Activated T-cell treated with anti-CD3 and anti-CD28 coated beads, Interleukin-2, amount 50 U/mL, for 48 hours (primary cell): ENCODE data around the gene IL1R1.
"Not testable (repeated sequence)": the region's sequence is repeated elsewhere in the genome, so short reads cannot be mapped to it uniquely, and the experiment has no call there.

Experiments
- DNase-seq, 2 experiments: peaks; one replicate each; pipeline ENCODE4 v3.0.0-alpha.2; 2020

Gene IL1R1, protein sequence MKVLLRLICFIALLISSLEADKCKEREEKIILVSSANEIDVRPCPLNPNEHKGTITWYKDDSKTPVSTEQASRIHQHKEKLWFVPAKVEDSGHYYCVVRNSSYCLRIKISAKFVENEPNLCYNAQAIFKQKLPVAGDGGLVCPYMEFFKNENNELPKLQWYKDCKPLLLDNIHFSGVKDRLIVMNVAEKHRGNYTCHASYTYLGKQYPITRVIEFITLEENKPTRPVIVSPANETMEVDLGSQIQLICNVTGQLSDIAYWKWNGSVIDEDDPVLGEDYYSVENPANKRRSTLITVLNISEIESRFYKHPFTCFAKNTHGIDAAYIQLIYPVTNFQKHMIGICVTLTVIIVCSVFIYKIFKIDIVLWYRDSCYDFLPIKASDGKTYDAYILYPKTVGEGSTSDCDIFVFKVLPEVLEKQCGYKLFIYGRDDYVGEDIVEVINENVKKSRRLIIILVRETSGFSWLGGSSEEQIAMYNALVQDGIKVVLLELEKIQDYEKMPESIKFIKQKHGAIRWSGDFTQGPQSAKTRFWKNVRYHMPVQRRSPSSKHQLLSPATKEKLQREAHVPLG

DNA sequence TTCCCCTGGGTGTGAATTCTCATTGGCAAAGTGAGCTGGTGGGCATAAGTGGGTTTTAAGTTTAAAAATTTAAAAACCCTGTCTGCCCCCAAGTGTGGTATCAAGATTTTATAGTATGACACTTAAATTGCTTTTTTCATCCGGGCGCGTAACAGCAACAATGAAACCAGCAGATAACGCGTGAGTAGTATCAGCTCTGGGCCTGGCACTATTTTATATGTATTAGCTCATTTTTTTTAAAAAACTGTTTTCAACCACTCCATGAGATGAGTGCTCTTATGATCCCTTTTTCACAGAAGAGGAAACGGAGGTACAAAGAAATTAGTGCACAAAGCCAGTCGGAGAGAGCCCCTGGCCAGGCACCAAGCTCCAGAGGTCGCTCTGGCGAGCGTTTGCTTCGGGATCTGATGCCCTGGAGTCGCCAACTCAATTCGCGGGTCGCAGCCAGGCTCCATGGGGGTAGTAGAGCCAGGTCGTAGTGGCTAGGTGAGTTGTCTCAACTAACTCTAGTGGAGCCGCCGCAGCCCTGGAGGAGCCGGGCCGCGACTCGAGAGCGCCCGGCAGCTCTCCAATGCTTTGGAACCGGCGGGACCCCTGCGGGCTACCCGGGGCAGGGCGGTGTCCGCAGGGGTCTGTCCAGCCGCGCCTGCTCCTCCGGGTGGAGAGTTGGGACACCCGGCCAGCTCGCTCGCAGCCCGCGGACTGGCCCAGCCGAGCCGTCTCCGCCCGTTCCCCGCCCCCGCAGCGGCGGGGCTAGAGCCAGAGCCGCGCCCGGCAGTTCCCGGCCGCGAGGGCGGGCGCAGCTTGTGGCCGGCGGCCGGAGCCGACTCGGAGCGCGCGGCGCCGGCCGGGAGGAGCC, at the start of gene IL1R1:
IL1R1 (plus strand) TSS at position 777 of the 859 bp plus-strand sequence. CDS start 14,979 bp downstream, outside the sequence.
- peak; percentile 47 to 61 for DNase-seq

DNA sequence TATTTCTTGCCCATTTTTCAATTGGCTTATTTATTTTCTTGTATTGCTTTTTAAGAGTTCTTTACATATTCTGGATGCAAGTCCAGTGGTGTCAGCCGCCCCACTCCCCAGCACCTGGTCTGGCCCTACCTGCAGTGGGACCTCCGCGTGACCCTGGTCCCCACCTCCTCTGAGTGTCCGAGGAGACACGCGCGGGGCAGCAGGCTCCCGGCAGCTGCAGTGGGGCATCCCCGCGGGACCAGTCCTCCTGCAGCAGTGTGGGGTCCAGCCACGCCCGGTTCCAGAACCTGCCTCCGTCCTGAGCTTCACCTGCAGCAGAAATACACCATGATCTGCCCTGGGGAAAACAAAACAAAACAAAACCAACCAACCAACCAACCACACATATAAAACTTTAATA, 48.9 kb upstream of the IL1R1 start:
- no peak for DNase-seq

DNA sequence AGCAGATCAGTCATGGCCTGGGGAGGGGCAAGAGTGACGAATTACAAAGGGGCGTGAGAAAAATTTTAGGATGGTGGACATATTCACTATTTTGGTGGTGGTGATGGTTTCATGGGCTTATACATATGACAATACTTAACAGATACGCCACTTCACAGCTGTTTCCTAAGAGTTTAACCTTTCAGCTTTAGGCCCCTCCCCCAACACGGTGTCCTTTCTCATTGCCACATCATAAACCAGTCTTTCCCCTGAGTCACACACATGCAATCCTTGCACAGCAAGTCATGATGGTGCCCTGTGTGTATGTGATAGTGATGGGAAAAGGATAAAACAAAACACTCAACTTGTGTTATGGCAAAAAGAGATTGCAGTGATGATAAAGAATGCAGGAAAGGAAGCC, 47.6 kb upstream of the IL1R1 start:
- peak in 1 of 2 experiments; percentile 59 for DNase-seq

DNA sequence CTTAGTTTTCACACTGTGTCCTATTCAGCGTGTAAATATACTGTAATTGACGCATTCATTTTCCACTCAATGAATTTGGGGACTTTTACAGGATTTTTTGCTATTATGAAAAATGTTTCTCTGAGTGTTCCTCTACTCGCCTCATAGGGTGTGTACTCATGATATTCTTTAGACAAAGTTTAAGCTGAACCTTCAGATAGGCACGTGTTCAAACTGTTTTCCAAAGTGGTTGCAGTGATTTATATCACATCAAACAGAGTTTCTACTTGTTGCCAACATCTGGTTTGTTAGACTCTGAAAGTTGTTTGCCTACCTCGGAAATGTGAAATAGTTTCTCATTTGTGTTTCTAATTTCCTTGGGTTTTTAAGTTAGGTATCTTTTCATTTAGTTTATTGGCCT, 46.4 kb upstream of the IL1R1 start:
- DNase-seq = no peak

DNA sequence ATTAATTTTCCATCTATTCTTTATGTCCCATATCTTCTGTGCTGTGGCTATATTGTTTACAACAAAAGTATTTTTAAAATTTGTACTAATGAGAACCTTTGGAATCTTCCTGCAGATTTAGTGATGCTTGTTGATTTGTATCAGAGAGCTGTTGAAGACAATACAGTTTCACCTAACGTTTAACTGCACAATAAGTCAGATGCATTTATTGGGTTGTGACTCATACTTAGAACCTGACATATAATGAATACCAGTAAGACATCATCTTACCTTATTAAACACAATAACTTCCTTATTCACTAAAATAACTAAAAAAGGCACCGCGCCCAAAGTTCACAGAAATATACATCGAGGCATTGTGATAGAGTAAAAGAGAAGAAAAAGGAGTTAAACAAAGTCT, 43.8 kb upstream of the IL1R1 start:
- no peak for DNase-seq

DNA sequence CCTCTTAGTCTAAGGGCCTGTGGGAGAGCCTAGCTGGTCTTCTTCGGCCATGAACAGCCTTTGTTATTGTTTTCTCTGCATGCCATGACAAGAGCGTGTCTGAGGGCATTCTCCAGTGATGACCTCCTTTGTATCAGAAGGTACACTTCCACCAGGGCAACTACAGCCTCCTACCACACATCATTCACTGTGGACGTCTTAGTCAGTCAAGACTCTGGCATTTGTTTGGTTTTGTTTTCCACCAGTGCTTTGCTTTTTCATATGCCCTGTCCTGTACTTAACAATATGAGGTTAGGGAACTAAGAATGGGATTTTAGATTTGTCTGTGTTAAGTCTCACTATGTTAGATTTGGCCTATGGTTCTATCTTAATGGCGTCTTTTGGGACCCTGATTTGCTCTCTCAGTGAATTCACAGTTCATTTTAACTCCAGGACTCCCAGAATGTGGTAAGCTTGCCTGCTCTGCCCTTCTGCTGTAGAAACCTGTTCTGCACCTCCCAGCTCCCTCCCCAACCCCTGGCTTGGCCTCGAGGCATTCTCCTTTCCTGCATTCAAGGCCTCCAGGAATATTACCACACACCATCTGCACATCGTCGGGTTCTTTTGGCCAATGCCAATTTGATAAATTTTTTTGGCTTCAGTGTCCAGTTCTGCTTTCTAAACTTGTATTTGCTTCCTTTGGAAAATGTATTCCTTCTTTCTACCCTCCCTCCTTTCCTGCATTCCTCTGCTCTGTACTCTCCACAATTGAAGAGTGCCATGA, 42.8 kb upstream of the IL1R1 start:
- DNase-seq = no peak

DNA sequence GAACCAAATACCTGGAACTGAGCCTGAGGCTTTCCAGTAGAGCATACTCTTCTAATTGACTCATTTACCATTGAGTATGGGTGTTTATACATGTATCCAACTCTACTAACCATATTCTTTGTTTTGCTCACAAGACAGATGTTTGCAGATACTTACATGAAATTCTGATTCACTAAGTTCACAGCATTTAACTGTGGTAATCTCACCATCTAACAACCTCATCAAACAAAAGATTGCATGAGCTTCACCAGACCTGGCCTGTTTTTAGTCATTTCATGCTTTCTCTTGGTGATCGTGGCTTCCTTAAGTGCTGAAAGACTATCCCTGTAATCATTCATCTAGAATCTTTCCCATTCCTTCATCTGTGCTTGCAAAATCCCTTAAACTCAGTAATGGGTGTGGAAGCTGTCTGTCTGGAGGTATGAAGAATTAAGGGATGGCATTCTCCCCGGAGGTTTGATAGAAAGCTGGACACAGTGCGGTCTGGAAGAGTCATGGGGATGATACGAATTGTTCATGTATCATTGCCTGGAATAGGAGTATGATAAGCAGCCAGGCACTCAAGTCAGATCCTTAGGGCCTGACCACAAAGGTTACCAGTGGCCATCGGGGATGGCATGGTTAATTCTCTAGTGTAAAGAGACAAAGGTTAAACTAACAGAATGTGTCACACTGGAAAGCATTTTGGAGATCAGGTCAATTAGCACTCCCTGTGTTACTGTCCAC, 42.0 kb upstream of the IL1R1 start:
- peak in 1 of 2 experiments; percentile 55 for DNase-seq

DNA sequence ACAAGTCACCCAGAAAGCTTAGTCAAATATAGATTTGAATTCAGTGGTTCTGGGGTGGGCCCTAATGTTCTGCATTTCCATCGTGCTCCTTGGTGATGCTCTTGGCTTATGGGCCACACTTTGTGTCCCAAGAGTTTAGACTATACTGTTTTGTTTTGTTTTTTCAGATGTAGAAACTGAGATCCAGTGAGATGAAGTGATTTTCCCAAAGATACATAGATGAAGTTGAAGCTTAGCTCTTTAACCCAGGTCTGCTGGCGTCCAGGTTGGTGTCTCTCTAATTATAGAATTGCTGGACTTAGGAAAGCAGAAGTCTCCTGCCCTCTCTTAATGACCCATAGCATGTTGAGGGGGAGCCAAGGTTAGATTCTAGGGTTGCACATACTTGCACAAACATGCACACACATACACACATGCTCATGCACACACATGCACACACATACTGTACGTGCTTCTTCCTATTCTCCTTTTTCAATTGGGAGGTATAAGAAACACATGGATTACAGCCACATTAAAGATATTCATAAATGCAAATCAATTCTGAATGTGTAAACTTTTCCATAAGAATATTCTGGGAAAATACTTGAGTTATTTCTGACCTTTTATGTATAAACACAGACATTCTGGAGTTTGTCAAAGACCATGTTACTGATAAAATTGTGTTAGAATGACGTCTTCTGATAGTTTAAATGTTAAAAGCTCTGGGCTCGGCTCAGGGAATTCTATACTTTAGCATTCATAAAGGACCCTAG, 41.3 kb upstream of the IL1R1 start:
- DNase-seq = no peak

DNA sequence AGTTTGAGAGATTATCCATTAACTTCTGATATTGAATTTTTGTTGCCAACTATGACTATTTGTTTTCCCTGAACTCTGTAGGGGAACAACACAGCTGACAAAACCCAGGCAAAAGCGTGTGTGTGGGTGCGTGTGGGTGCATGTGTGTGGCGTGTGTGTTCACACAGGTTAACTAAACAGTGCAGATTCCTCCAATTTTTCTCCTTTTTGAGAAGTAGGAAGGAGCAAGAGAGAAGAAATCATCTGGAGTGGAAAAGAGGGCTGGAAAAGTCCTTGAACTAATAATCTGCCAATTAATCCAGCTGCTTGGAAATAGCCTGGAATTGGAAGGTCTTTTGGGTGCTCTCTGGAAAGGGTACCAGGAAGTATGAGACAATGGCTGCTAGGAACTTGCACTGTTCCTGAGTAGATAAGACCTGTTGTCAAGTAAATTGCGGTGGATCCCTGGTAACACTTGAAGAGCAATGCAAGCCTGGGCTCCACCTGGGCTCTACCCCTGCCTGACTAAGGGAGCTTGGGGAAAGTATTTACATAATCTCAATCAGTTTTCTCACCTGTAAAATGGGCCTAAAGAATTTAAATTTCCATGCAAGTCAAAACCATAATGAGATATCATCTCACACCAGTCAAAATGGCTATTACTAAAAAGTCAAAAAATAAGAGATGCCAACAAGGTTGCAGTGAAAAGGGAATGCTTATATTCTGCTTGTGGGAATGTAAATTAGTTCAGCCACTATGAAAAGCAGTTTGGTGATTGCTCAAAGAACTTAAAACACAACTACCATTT, 40.5 kb upstream of the IL1R1 start:
- DNase-seq = no peak

DNA sequence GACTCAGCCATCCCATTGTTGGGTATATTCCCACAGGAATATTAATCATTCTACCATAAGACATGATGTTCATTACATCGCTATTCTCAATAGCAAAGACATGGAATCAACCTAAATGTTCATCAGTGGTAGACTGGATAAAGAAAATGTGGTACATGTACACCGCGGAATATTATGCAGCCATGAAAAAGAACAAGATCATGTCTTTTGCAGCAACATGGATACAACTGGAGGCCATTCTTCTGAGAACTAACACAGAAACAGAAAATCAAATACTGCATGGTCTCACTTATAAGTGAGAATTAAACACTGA, 40.0 kb upstream of the IL1R1 start:
- not testable (repeated sequence) for DNase-seq

DNA sequence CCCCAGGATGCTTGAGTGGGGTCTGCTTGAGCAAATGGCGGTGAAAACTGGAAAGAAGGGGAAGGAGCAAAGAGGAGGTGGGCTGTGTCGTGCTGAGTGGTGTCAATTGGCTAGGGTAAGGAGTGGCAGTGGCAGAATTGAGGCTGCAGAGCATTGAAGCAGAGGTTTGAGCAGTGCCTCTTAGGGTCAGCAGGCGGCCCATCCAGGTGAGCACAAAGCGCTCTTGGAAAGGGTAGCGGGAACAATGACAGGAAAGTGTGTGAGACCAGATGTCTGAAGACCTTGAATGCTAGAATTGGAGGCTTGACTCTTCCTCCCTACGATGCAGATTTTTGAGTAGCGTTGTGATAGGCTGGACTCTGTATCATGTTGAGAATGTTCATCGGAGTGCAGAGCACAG, 39.3 kb upstream of the IL1R1 start:
- no peak for DNase-seq

DNA sequence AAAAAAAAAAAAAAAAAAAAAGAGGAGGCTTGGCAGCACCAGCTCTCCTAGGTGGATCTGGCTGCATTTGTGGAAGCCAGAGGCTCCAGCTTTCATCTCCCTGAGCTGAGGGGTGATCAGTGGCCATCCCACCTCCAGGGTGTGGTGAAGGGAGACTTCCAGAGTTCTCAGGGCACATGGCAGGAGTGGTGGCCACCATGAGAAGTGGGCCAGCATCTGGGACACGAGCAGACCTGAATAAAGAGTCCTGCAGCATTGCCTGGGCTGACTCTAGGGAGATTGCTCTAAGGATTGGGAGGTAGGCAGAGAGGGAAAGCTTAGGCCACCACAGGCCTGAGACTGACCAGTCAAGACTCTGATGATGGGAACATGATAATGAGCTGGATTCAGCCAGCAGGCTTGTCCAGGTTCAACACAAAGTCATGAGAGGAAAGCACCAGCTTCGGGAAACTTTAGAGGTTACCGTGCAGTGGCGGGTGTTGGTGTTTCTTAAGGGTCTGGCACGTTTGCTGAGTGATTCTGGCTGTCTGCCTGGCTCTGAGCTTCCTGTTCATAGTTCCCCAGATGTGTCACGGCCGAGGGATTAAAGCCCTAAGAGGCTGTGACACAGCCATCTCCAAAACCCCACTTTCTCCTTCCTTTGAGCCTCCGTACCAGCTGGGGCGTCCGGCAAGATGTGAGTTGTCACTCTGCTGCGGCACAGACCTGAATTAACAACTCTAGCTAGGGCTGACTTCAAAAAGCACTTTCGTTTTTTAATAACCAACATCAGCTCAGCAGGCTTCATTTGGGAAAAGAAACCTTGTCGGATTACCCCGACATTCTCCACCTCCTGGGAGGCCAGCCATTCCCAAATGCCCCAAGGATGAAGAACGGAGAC, 38.3 kb upstream of the IL1R1 start:
- DNase-seq = peak; percentile 84 to 85

DNA sequence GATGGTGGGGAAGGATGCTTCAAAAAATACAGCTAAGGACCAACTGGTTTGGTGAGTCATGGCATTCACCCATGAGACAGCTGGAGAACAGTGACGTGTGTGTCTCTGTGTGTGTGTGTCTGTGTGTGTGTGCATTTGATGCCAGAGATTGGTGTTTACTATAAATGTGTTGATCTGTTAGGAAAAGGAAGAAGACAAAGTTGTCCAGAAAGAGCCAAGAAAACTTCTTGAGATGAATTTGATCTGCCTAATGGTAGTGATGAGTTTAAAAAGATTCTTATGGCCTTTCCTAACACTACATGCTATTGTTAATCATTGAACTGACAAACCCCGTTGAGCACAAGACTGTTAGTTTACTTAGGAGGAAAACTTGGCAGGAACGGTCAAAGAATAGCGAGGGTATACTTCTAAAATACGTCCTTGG, 36.4 kb upstream of the IL1R1 start:
- no peak for DNase-seq

DNA sequence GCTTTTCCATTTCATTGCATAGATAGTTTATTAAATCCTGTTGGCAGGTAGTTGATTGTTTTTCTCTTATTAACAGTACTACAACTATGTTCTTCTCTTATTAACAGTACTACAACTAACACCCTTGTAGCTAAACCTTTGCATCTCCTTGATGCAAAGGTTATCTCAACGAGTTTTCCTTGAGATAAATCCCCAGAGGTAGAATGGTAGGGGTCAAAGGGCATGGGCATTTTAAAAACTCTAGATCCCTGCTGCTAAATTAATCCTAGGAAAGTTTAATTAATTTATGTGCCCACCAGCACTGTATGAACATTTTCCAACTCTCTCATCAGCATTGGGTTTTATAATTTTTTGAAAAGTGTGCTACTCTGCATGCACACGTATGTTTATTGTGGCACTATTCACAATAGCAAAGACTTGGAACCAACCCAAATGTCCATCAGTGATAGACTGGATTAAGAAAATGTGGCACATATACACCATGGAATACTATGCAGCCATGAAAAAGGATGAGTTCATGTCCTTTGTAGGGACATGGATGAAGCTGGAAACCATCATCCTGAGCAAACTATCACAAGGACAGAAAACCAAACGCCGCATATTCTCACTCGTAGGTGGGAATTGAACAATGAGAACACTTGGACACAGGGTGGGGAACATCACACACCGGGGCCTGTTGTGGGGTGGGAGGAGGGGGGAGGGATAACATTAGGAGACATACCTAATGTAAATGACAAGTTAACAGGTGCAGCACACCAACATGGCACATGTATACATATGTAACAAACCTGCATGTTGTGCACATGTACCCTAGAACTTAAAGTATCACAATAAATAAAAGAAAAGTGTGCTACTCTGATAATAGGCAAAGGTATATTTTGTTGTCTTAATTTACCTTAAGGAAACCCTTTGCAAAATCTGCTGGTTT, 35.5 kb upstream of the IL1R1 start:
- DNase-seq = not testable (repeated sequence)

DNA sequence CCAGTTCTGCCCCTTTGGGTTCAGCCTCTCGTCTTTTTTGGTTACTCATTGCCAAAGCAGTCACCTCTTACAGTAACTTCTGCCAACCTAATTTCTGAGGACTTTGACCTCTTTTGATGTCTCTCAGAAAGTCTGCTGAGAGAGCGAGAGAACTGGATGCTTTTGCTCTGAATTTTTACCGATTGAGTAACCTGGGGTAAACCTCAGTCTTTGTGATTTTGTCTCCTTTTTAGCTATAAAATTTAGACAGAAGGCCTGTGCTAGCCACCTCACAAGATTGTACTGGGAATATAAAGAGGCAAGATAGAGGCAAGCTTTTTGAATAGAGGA, 34.8 kb upstream of the IL1R1 start:
- no peak for DNase-seq

DNA sequence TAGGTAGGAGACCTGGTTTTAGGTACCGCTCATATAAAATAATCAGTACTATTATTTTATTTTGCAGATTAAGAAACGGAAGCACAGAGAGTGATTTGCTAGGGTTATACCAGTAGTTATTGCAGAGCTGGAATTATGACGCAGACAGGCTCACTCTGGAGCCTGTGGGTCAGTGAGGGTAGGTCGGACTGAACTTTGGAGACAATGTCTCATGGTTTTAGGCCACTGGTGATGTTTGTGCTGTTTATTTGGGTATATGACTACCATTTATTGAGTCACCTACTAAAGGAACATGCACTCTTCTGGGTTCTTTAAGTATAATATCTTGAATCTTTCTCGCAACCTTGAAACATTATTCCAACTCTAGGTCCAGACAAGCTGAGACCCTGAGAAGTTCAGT, 33.5 kb upstream of the IL1R1 start:
- no peak for DNase-seq

DNA sequence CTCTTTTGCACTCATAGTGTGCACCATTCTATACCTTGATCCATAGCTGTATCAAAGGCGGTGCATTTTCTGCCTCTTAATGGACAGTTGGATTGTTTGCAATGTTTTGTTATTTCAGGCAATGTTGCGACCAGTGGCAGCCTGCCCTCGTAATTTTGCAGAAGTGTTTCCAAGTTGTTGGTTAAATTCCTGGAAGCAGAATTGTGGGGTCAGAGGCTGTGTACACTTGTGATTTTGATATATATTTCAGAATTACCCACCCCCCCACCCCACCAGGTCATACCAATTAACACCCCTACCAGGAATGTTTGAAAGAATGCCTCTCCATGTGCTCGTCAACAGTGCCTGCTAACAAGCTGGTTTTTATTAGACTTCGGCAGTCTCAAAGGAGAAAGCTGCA, 32.4 kb upstream of the IL1R1 start:
- DNase-seq = no peak

DNA sequence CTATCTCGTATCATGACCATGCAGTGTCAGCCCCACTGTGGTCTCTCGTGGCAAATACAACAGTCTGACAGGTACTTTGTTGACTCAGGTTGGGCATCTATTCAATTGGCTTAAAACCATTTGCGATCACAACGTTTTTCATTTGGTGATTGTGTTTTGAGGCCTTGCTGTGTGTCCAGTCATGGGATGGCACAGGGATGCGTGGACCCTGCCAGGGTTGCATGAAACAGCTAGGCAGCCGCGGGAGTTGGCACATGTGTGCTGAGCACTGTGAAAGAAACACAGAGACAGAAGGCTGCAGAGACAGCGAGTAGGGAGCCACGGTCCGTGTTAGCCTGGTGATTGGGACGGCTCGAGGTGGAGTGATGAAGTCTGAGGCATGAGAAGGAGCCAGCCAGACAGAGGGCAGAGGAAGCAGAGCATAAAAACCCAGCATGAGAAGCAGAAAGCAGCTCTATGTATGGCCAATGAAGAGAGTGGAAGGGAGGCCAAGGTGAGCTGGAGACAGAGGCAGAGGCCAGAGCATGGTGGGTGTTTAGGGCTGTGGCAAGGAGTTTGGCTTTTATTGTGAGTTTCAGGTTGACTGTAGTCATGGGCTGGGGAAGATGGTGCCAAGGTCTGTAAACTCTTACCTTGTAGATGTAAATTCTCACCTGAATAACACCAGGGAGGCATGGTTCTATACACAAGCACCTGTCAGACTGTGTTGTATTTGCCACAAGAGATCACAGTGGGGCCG, 31.8 kb upstream of the IL1R1 start:
- no peak for DNase-seq
